Mucosa of rectum (tissue), 2 donors: ENCODE measurements around the gene RIC3.

Source experiments
- H3K27ac ChIP-seq, 2 donors: one replicate each; pipeline ENCODE4 v1.7.0; 2013; ENCODE audit warnings: inconsistent platforms in 2 of 2, low read depth in 2 of 2, low read length in 2 of 2
- H3K27me3 ChIP-seq, 2 donors: one replicate each; pipeline ENCODE4 v1.7.0; 2013; ENCODE audit warnings: low read length in 2 of 2; ENCODE audit not compliant: control insufficient read depth in 2 of 2, insufficient read depth in 2 of 2
- H3K36me3 ChIP-seq, 2 donors: one replicate each; pipeline ENCODE4 v1.7.0; 2013; ENCODE audit warnings: low read length in 2 of 2; ENCODE audit not compliant: control insufficient read depth in 2 of 2, insufficient read depth in 2 of 2
- H3K4me1 ChIP-seq, 2 donors: one replicate each; pipeline ENCODE4 v1.7.0; 2013; ENCODE audit warnings: low read length in 2 of 2, mild to moderate bottlenecking in 1 of 2; ENCODE audit not compliant: control insufficient read depth in 2 of 2, insufficient read depth in 2 of 2
- H3K4me3 ChIP-seq, 2 donors: one replicate each; pipeline ENCODE4 v1.7.0; 2013; ENCODE audit warnings: low read length in 2 of 2
- H3K9ac ChIP-seq, 2 donors: one replicate each; pipeline ENCODE4 v1.7.0; 2013; ENCODE audit warnings: low read length in 2 of 2, low read depth in 1 of 2, mild to moderate bottlenecking in 1 of 2
- H3K9me3 ChIP-seq, 2 donors: one replicate each; pipeline ENCODE4 v1.7.0; 2013; ENCODE audit warnings: low read length in 2 of 2; ENCODE audit not compliant: control insufficient read depth in 2 of 2
- donor health status: healthy.
- donor health status: Normal muscosa, but diverticular disease.

RIC3 gene

GRCh38 chr11:8204596-8204995, 35.8 kb upstream of the RIC3 start:
- H3K4me1 ChIP-seq: no peaks in the 10 kb centered on the region
- no peak overlapping the region for H3K4me3 ChIP-seq
- H3K36me3 ChIP-seq: no peaks in the 10 kb centered on the region
- H3K27me3 ChIP-seq: peaks cover 0 to 3% of the 10 kb centered on the region in 2 donors
- no peak overlapping the region for H3K9ac ChIP-seq
- no peak overlapping the region for H3K27ac ChIP-seq
- H3K9me3 ChIP-seq: no peaks in the 10 kb centered on the region

- no peak overlapping the region for H3K27ac ChIP-seq
- no peaks in the 10 kb centered on the region for H3K9me3 ChIP-seq
- H3K9ac ChIP-seq: no peak overlapping the region
- peaks cover 0 to 3% of the 10 kb centered on the region in 2 donors for H3K27me3 ChIP-seq
- H3K4me3 ChIP-seq: no peak overlapping the region
- H3K4me1 ChIP-seq: no peaks in the 10 kb centered on the region
- H3K36me3 ChIP-seq: no peaks in the 10 kb centered on the region
Measured at GRCh38 chr11:8204025-8204424, 35.2 kb upstream of the RIC3 start.

- Histone ChIP-seq H3K9me3 (no peaks in the 10 kb centered on the region), H3K27ac (no peak overlapping the region), H3K4me1 (no peaks in the 10 kb centered on the region), H3K4me3 (no peak overlapping the region), H3K27me3 (no peaks in the 10 kb centered on the region), H3K9ac (no peak overlapping the region), H3K36me3 (no peaks in the 10 kb centered on the region)
Measured at GRCh38 chr11:8203414-8203715, 34.5 kb upstream of the RIC3 start.

- H3K9me3 ChIP-seq: no peaks in the 10 kb centered on the region
- H3K4me1 ChIP-seq: no peaks in the 10 kb centered on the region
- H3K36me3 ChIP-seq: no peaks in the 10 kb centered on the region
- no peak overlapping the region for H3K9ac ChIP-seq
- H3K4me3 ChIP-seq: no peak overlapping the region
- no peaks in the 10 kb centered on the region for H3K27me3 ChIP-seq
- H3K27ac ChIP-seq: no peak overlapping the region
Measured at GRCh38 chr11:8202516-8203413, 33.9 kb upstream of the RIC3 start.

- H3K9me3 ChIP-seq: no peaks in the 10 kb centered on the region
- H3K9ac ChIP-seq: no peak overlapping the region
- H3K27me3 ChIP-seq: peaks cover 0 to 3% of the 10 kb centered on the region in 2 donors
- no peak overlapping the region for H3K27ac ChIP-seq
- H3K36me3 ChIP-seq: no peaks in the 10 kb centered on the region
- H3K4me3 ChIP-seq: no peak overlapping the region
- H3K4me1 ChIP-seq: no peaks in the 10 kb centered on the region
Measured at GRCh38 chr11:8201644-8202365, 33.0 kb upstream of the RIC3 start.

GRCh38 chr11:8199676-8200075, 30.9 kb upstream of the RIC3 start:
- peaks cover 0 to 3% of the 10 kb centered on the region in 2 donors for H3K27me3 ChIP-seq
- H3K4me1 ChIP-seq: no peaks in the 10 kb centered on the region
- H3K27ac ChIP-seq: no peak overlapping the region
- no peak overlapping the region for H3K4me3 ChIP-seq
- no peak overlapping the region for H3K9ac ChIP-seq
- no peaks in the 10 kb centered on the region for H3K9me3 ChIP-seq
- H3K36me3 ChIP-seq: no peaks in the 10 kb centered on the region

- no peak overlapping the region for H3K27ac ChIP-seq
- H3K9ac ChIP-seq: no peak overlapping the region
- no peaks in the 10 kb centered on the region for H3K9me3 ChIP-seq
- peaks cover 0 to 5% of the 10 kb centered on the region in 2 donors for H3K27me3 ChIP-seq
- H3K4me1 ChIP-seq: no peaks in the 10 kb centered on the region
- no peaks in the 10 kb centered on the region for H3K36me3 ChIP-seq
- no peak overlapping the region for H3K4me3 ChIP-seq
Measured at GRCh38 chr11:8196749-8197148, 27.9 kb upstream of the RIC3 start.

GRCh38 chr11:8194956-8195355, 26.1 kb upstream of the RIC3 start:
- peaks cover 0 to 5% of the 10 kb centered on the region in 2 donors for H3K27me3 ChIP-seq
- H3K4me1 ChIP-seq: no peaks in the 10 kb centered on the region
- no peaks in the 10 kb centered on the region for H3K9me3 ChIP-seq
- H3K36me3 ChIP-seq: no peaks in the 10 kb centered on the region
- H3K9ac ChIP-seq: no peak overlapping the region
- H3K27ac ChIP-seq: no peak overlapping the region
- H3K4me3 ChIP-seq: no peak overlapping the region

- Histone ChIP-seq H3K9ac (no peak overlapping the region), H3K9me3 (no peaks in the 10 kb centered on the region), H3K27me3 (peaks cover 0 to 5% of the 10 kb centered on the region in 2 donors), H3K36me3 (no peaks in the 10 kb centered on the region), H3K4me3 (no peak overlapping the region), H3K4me1 (no peaks in the 10 kb centered on the region), H3K27ac (no peak overlapping the region)
Measured at GRCh38 chr11:8192896-8193209, 24.0 kb upstream of the RIC3 start.

GRCh38 chr11:8192016-8192895, 23.4 kb upstream of the RIC3 start:
- Histone ChIP-seq H3K9ac (no peak overlapping the region), H3K36me3 (no peaks in the 10 kb centered on the region), H3K9me3 (no peaks in the 10 kb centered on the region)

More at GRCh38 chr11:8192016-8192895, 23.4 kb upstream of the RIC3 start:
- peaks cover 0 to 5% of the 10 kb centered on the region in 2 donors for H3K27me3 ChIP-seq
- H3K27ac ChIP-seq: no peak overlapping the region
- H3K4me1 ChIP-seq: no peaks in the 10 kb centered on the region
- no peak overlapping the region for H3K4me3 ChIP-seq
